ENCODE measurements around the gene ADAM33.

DNA sequence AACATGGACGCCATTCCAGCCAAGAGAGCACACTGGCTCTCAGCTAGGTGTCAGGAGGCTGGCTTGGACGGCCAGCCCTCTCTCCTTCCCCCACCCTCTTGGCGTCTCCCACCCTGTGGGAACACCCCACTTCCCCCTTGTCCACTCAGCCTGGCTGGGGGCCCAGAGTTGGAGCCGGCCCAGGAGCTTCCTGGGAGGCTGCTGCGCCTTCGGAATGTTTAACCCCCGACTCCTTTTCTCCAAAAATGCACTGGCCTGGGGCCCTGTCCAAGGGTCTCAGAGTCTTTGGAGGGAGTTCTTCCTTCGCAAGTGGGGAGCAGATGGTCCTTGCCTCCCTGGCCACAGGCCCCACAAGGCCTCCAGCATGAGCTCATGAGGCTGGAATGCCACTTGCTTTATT lies 4.1 kb downstream of the ADAM33 start:
- TF ChIP-seq CTCF (IDR thresholded peaks at IDR 0.05; ENCODE audit: low read length): no peak
- no peak for TF ChIP-seq EZH2 (optimal IDR thresholded peaks at IDR 0.05; ENCODE audit: low read depth, low read length)
- no peak for TF ChIP-seq EZH2phosphoT487 (IDR thresholded peaks at IDR 0.05; ENCODE audit: low read length)
